Measurements from ENCODE around the gene ITM2B. TPM values are rescaled to one million over a fixed set of nuclear protein-coding genes. Genes with fewer than 3 reads are reported as not detected.
A peak's percentile ranks its signal among the peaks of the same experiment; 100 is the strongest.
"Not testable (repeated sequence)": the region's sequence is repeated elsewhere in the genome, so short reads cannot be mapped to it uniquely, and the experiment has no call there.

ITM2B gene
- 39.7 and 47.3 TPM in 2 replicates for total RNA-seq (2014; rRNA removed; shearing (Covaris generic); ENCODE audit: low replicate concordance)

DNA sequence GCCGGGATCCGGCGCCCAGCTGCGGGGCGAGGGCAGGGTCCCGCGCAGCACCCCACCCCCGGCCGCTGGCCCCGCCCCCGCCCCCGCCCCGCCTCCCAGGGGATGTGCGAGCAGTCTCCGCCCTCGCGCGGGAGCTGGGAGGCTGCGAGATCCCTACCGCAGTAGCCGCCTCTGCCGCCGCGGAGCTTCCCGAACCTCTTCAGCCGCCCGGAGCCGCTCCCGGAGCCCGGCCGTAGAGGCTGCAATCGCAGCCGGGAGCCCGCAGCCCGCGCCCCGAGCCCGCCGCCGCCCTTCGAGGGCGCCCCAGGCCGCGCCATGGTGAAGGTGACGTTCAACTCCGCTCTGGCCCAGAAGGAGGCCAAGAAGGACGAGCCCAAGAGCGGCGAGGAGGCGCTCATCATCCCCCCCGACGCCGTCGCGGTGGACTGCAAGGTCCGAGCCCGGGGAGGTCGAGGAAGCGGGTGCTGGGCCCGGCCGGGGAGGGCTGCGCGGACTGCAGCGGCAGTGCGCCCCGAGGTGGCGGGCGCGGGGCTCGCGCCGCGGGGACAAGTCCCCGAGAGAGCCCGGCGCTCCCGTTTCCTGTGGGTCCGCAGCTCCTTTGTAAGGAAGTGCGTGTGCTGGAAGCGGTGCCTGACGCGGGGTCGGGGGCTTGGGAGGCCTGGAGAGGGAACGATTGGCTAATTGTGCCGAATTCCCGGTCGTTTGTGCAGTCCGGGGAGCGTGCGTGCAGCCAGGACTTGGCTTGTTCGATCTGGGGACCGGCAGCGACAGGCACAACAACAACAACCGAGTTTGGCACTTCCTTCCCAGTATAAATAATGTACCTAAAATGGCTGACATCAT is at the start of gene ITM2B:
Gene ITM2B, plus strand, starts transcription at position 161 of the 843 bp plus-strand sequence. Its CDS starts 155 bp downstream, at position 316.
- peak within 1 kb of the TSS; percentile 87 for H3K4me3 ChIP-seq
- H3K36me3 ChIP-seq: no peaks in the 10 kb centered on the region
- no peaks in the 10 kb centered on the region for H3K9me3 ChIP-seq
- peak; percentile 78 for DNase-seq
- no peaks in the 10 kb centered on the region for H3K27me3 ChIP-seq

DNA sequence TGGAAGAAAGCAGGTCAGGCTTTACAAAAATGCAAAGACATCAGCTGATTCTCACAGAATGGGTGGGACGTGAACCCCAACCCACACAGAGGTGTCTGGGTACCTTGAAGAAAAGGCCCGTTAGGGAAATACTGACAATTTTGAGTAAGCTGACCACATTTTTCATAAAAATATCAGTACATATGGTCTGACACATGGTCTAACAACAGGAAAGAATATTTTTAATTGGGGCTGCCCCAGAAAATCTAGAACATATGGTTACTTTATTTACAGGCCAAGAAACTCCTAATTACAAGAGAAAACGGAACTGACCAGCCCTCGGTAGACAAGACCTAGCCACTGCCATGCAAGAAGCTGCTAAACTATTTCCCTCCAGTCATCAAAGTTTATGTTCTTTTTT is 48.7 kb upstream of the ITM2B start:
- Histone ChIP-seq H3K27me3 (no peaks in the 10 kb centered on the region), H3K36me3 (no peaks in the 10 kb centered on the region), H3K9me3 (no peaks in the 10 kb centered on the region), H3K4me3 (no peak overlapping the region)
- DNase-seq: no peak

DNA sequence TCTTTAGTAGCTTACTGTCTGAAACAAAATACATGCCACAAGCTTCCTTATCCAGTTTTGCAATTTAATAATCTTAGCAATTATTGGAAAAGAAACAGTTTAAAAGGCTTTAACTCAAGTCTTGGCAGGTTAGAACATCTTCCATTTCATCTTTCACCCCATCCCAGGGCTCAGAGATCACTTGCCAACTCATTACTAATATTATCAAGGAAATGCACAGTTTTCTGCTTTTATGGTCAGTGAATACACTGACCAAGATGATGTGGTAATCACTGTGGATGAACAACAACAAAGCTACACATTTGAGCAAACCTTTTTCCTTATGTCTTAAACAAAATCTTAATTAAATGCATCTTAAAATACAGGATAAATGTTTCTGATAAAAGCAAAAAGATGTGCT is 48.0 kb upstream of the ITM2B start:
- no peak overlapping the region for H3K4me3 ChIP-seq
- H3K27me3 ChIP-seq: no peaks in the 10 kb centered on the region
- H3K9me3 ChIP-seq: no peaks in the 10 kb centered on the region
- DNase-seq: no peak
- H3K36me3 ChIP-seq: no peaks in the 10 kb centered on the region

DNA sequence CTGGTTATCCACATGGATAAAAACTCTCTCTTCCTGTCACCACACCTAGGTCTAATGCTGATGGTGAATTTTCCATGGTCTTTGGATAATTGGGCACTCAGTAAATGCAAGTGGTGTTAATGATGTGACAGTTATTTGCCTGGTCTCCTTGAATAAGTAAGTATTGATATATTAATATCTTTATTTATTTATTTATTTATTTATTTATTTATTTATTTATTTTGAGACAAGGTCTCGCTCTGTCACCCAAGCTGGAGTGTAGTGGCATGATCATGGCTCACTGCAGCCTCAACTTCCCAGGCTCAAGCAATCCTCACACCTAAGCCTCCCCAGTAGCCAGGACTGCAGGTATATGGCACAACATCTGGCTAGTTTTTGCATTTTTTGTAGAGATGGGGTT is 46.3 kb upstream of the ITM2B start:
- no peak overlapping the region for H3K4me3 ChIP-seq
- no peak for DNase-seq
- no peaks in the 10 kb centered on the region for H3K9me3 ChIP-seq
- no peaks in the 10 kb centered on the region for H3K36me3 ChIP-seq
- H3K27me3 ChIP-seq: no peaks in the 10 kb centered on the region

DNA sequence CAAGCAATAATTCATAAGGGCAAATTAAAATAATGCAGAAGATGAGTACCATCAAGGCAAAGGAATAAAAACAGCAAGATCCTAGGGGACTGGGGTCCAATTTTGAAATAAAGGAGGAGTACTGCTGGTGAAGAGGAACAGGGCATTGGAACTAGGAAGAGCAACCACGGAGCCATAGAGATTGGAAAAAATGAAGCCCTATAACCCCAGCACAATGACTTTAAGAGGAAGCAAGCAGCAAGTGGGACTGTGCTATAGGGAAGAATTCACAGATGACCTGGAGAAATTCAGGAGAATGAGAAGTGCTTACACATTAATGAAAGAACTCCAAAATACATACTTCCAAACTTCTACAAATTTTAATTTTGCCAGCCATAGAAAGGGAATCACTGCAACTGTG is 44.9 kb upstream of the ITM2B start:
- no peaks in the 10 kb centered on the region for H3K36me3 ChIP-seq
- H3K9me3 ChIP-seq: no peaks in the 10 kb centered on the region
- no peaks in the 10 kb centered on the region for H3K27me3 ChIP-seq
- no peak for DNase-seq
- H3K4me3 ChIP-seq: no peak overlapping the region

DNA sequence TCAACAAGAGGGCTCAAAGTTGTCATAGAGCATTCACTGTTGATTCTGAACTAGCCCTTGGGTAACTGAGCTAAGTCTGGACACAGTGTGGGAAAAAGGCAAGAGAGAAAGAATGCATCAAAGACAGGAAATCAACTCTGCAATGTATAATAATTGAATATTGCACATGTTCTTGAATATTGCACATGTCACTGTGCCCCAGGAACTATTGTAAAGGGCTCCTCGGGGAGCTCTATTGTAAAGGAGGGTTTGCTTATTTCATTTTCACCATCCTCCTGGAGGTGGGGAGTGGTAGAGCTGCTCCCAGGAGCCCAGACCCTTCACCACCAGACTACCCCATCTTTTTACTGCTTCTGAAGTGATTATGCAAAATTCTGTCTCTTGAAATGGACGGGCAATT is 44.4 kb upstream of the ITM2B start:
- H3K36me3 ChIP-seq: no peaks in the 10 kb centered on the region
- H3K27me3 ChIP-seq: no peaks in the 10 kb centered on the region
- no peaks in the 10 kb centered on the region for H3K9me3 ChIP-seq
- no peak overlapping the region for H3K4me3 ChIP-seq
- no peak for DNase-seq

DNA sequence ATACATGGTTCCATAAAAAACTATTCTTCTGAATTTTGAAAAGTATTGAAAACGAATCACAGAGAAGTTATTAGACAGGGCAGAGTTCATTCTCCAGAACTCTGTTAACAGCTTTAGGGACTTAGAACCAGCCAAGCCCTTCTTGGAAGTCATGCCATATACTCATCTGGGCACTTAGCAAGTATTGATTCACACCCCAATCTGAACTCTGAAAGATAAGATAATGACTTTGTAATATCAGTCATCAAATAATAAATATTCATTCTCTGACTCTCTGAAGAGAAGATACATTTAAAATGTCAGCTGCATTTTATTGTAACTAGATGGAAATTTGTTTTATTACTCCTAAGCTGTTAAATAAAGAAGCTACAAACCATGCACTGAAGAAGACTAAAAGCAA is 43.8 kb upstream of the ITM2B start:
- no peaks in the 10 kb centered on the region for H3K27me3 ChIP-seq
- no peaks in the 10 kb centered on the region for H3K36me3 ChIP-seq
- H3K4me3 ChIP-seq: no peak overlapping the region
- H3K9me3 ChIP-seq: no peaks in the 10 kb centered on the region
- DNase-seq: no peak

DNA sequence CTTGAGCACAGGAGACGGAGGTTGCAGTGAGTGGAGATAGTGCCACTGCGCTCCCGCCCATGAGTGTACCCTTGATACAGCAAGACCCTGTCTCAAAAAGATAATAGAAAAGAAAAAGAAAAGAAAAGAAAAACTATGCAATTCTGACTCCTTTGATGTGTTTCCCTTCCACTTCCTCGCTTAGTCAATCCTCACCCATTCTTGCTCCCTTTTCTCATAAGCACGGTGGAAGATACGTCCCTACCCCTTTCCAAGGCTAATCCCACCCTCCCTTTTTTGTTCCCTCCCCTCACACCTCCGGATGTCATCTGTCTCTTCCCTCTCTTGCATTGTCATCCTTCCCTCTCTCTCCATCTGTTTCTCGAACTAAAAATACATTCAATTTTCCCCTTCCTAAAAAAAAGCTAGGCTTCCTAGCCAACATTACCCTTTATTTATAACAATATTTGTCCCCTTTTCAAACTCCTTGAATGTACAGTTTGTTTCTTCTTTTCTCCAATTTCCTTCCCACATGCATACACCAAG is 40.5 kb upstream of the ITM2B start:
- no peaks in the 10 kb centered on the region for H3K9me3 ChIP-seq
- no peaks in the 10 kb centered on the region for H3K36me3 ChIP-seq
- H3K27me3 ChIP-seq: no peaks in the 10 kb centered on the region
- DNase-seq: no peak
- no peak overlapping the region for H3K4me3 ChIP-seq

DNA sequence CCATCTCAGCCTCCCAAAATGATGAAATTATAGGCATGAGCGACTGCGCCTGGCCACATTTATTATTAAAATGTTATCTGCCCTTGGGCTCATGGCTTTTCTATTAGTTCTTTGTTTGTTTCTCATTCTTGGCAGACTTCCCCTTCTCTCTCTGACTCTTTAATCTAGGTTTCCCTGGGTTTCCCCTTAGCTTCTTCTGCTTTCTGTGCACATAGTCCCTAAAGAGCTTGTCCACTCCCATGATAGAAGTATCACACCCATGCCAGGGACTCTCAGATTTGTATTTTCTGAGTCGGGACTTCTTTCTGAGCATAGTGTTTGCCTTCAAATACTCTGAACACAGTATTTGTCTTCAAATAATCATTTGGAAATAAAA is 38.6 kb upstream of the ITM2B start:
- Histone ChIP-seq H3K9me3 (no peaks in the 10 kb centered on the region), H3K4me3 (no peak overlapping the region), H3K36me3 (no peaks in the 10 kb centered on the region), H3K27me3 (no peaks in the 10 kb centered on the region)
- DNase-seq: no peak

DNA sequence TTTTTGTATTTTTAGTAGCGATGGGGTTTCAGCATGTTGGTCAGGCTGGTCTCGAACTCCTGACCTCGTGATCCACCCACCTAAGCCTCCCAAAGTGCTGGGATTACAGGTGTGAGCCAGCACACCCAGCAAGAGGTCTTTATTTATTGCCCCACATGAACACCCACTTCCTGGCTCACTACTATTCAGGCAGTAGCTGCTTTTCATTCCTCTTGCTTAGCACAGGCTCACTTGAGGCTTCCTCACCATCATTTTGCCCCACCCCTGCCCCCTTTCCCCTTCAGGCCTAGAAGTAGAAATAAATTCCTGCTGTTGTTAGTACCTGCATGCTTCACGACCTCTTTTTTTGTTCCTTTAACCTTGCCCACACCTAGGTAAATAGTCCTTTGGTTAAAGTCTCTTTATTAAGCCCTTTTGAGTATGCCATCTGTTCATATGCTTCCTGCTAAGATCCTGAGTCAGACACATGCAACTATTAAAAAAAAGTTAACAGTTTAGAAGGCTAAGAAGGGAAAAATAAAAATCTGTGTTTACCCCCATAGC is 33.5 kb upstream of the ITM2B start:
- no peaks in the 10 kb centered on the region for H3K27me3 ChIP-seq
- H3K36me3 ChIP-seq: no peaks in the 10 kb centered on the region
- no peaks in the 10 kb centered on the region for H3K9me3 ChIP-seq
- DNase-seq: no peak
- no peak overlapping the region for H3K4me3 ChIP-seq

DNA sequence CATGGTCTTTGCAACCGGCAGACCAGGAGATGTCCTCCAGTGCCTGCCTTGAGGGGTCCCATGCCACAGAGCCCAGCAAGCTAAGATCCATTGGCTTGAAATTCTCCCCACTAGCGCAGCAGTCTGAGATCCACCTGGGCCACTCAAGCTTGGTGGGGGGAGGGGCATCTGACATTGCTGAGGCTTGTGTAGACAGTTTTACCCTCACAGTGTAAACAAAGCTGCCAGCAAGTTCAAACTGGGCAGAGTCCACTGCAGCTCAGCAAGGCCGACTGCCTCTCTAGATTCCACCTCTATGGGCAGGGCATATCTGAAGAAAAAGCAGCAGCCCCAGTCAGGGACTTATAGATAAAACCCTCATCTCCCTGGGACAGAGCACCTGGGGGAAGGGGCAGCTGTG is 32.0 kb upstream of the ITM2B start:
- H3K9me3 ChIP-seq: no peaks in the 10 kb centered on the region
- no peak for DNase-seq
- H3K4me3 ChIP-seq: no peak overlapping the region
- no peaks in the 10 kb centered on the region for H3K36me3 ChIP-seq
- H3K27me3 ChIP-seq: no peaks in the 10 kb centered on the region

DNA sequence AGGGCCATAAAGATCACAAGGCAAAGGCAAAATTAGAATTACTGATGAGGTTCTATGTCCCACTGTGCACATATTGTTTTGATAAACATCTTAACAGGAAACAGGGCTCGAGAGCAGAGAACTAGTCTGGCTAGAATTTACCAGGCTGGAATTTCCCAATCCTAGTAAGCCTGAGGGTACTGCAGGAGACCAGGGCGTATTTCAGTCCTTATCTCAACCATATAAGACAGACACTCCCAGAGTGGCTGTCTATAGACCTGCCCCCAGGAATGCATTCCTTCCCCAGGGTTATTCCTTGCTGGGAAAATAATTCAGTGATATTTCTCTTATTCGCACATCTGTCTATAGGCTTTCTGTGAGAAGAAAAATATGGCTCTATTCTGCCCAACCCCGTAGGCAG is 25.8 kb upstream of the ITM2B start:
- not testable (repeated sequence) for H3K27me3 ChIP-seq, H3K4me3 ChIP-seq, H3K9me3 ChIP-seq, DNase-seq, H3K36me3 ChIP-seq

DNA sequence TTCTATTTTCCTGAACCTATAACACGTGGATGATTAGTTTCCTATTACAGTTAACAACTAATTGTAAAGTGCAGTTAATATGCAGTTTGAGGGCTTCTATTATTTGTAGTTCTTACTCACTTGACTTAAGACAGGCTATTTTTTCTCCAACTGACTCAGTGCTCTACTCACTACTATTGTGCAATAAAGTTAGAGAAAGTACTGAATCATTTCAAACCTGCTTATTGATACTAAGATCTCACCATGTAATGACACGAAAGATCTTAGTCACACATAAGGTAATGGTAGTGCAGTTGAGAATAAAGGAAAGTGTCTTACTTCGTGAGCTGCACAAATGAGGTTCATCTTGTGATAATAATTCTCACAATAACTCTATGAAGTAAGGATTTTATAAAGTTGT is 22.8 kb upstream of the ITM2B start:
- no peak for DNase-seq
- no peak overlapping the region for H3K4me3 ChIP-seq

DNA sequence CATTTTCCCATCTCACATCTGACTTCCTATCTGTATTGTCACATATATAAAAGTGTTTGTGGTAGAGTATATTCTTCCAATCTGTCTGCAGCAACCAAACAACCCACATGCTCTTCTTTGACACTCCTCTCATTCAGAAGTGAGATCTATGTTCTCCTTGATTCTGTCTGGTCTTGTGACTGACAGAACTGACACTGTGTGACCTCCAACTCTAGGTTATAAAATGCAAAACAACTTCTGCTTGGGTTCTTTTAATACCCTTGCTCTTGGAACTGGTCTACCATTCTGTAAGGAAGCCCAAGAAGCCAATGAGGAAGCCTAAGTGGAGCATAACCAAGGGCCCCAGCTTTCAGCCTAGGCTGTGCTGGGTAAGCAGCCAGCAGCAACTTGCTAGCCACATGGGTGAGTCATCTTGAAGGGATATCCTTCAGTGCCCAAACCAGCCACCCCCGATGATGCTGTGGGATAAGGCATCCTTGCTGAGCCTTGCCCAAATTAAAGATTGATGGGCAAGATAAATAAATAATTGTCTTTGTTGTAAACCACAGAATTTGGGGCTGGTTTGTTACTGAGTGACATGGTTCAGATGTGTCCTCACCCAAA is 18.4 kb upstream of the ITM2B start:
- H3K27me3 ChIP-seq: no peaks in the 10 kb centered on the region
- no peaks in the 10 kb centered on the region for H3K9me3 ChIP-seq
- H3K36me3 ChIP-seq: no peaks in the 10 kb centered on the region
- no peak for DNase-seq
- no peak overlapping the region for H3K4me3 ChIP-seq

More for the DNA sequence above, 22.8 kb upstream of the ITM2B start:
- H3K9me3 ChIP-seq: no peaks in the 10 kb centered on the region
- no peaks in the 10 kb centered on the region for H3K27me3 ChIP-seq
- no peaks in the 10 kb centered on the region for H3K36me3 ChIP-seq

DNA sequence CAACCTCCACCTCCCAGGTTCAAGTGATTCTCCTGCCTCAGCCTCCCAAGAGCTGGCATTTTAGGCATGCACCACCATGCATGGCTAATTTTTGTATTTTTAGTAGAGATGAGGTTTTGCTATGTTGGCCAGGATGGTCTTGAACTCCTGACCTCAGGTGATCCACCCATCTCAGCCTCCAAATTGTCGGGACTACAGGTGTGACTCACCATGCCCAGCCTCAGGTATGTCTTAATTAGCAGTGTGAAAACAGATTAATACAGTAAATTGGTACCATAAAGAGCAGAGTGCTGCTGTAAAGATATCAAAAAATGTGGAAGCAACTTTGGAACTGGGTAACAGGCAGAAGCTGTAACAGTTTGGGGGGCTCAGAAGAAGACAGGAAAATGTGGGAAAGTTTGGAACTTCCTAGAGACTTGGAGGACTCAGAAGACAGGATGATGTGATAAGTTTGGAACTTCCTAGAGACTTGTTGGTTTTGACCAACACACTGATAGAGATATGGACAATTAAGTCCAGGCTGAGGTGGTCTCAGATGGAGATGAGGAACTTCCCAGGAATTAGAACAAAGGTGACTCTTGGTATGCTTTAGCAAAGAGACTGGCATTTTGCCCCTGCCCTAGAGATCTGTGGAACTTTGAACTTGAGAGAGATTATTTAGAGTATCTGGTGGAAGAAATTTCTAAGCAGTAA is 17.3 kb upstream of the ITM2B start:
- H3K9me3 ChIP-seq, H3K27me3 ChIP-seq, H3K36me3 ChIP-seq, DNase-seq, H3K4me3 ChIP-seq: not testable (repeated sequence)

DNA sequence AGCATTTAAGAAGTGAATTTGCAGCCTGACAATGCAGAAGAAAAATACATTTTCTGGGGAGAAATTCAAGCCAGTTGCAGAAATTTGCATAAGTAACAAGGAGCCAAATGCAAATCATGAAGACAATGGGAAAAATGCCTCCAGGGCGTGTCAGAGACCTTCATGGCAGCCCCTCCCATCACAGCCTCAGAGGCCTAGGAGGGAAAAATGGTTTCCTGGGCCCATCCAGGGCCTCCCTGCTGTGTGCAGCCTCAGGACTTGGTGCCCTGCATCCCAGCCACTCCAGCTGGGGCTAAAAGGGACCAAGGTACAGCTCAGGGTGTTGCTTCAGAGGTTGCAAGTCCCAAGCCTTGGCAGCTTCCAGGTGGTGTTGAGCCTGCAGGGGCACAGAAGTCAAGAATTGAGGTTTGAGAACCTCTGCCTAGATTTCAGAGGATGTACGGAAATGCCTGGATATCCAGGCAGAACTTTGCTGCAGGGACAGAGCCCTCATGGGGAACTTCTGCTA is 16.7 kb upstream of the ITM2B start:
- no peak for DNase-seq
- no peak overlapping the region for H3K4me3 ChIP-seq
- no peaks in the 10 kb centered on the region for H3K9me3 ChIP-seq
- H3K36me3 ChIP-seq: no peaks in the 10 kb centered on the region
- H3K27me3 ChIP-seq: no peaks in the 10 kb centered on the region

DNA sequence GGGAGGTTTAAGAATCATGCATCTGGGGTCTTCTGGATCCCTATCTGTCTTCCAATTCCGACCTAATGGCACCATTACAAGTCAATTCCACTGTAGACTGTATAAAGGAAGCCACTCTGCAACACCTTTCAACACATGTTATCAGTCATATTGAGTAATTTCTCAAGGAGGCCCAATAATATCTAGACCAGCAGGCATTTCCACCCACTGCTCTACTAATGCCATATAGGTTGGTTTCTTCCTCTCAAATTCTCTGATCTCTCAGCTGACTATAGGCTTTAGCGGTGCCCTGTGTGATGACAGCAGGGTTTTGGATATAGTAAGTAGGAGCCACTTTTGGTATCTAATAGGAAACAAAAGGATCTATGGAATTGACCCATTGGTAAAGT is 12.4 kb upstream of the ITM2B start:
- H3K27me3 ChIP-seq: no peaks in the 10 kb centered on the region
- no peak overlapping the region for H3K4me3 ChIP-seq
- DNase-seq: no peak
- no peaks in the 10 kb centered on the region for H3K9me3 ChIP-seq
- H3K36me3 ChIP-seq: no peaks in the 10 kb centered on the region
